Chondrocyte (in vitro differentiated cells): ENCODE measurements around the gene MBNL2. TPM values are rescaled to one million over a fixed set of nuclear protein-coding genes. Genes with fewer than 3 reads are reported as not detected.

Experiments
- DNase-seq: peaks from one replicate; pipeline ENCODE4 v3.0.0; 2021; ENCODE audit warnings: mixed read lengths, low spot score
- H3K27ac Mint-ChIP-seq: one replicate; pipeline ENCODE4 v1.8.0; 2021; ENCODE audit warnings: mild to moderate bottlenecking, moderate library complexity, mixed read lengths; ENCODE audit not compliant: unreplicated experiment
- H3K27me3 Mint-ChIP-seq: 2 replicates; pipeline ENCODE4 v1.8.0; 2021; ENCODE audit warnings: low read depth, mixed read lengths
- H3K36me3 Mint-ChIP-seq: 2 replicates; pipeline ENCODE4 v1.8.0; 2021; ENCODE audit warnings: low read depth, mixed read lengths
- H3K4me1 Mint-ChIP-seq: 2 replicates; pipeline ENCODE4 v1.8.0; 2021; ENCODE audit warnings: low read depth, mild to moderate bottlenecking, mixed read lengths
- H3K4me3 Mint-ChIP-seq: one replicate; pipeline ENCODE4 v1.8.0; 2021; ENCODE audit warnings: mild to moderate bottlenecking, moderate library complexity, mixed read lengths; ENCODE audit not compliant: unreplicated experiment
- H3K9me3 Mint-ChIP-seq: 2 replicates; pipeline ENCODE4 v1.8.0; 2021; ENCODE audit warnings: low read depth, mixed read lengths
- total RNA-seq: library from RNA; stranded (reverse); gene quantifications from 3 replicates; pipeline ENCODE4 v1.2.1, GENCODE V29; 2021
- TF ChIP-seq, protein P1 (sequence below): fragments of 200-600 bp; sonication (generic); IDR thresholded peaks from 2 replicates; pipeline ENCODE4 v1.5.0; 2021; ENCODE audit warnings: antibody characterized with exemption, mild to moderate bottlenecking, moderate library complexity

MBNL2 gene
- total RNA-seq, 1 donor from 2014 or later, result 41.3 TPM

DNA sequence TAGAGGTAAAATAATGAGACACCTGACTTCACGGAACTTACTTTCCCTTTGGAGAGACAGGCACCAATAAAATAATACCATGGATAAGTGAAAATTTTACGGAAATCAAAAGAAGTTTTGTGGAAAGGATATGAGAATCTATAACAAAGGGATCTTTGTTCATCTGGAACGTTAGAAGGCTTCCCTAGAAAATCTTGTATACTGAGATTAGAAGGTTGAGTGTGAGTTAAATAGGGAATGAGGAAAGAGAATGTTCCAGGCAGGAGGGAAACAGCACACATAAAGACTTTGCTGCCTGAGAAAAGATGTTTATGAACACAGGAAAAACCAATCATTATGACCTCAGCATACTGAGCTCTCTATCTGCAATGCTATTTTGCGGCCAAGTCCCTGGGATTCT is 192.3 kb downstream of the MBNL2 start:
- H3K36me3 Mint-ChIP-seq, result no peaks in the 10 kb centered on the region
- H3K4me3 Mint-ChIP-seq, result no peak overlapping the region
- DNase-seq, result no peak
- no peaks in the 10 kb centered on the region for H3K4me1 Mint-ChIP-seq
- no peak overlapping the region for H3K27ac Mint-ChIP-seq
- no peaks in the 10 kb centered on the region for H3K9me3 Mint-ChIP-seq
- TF ChIP-seq, protein P1, sequence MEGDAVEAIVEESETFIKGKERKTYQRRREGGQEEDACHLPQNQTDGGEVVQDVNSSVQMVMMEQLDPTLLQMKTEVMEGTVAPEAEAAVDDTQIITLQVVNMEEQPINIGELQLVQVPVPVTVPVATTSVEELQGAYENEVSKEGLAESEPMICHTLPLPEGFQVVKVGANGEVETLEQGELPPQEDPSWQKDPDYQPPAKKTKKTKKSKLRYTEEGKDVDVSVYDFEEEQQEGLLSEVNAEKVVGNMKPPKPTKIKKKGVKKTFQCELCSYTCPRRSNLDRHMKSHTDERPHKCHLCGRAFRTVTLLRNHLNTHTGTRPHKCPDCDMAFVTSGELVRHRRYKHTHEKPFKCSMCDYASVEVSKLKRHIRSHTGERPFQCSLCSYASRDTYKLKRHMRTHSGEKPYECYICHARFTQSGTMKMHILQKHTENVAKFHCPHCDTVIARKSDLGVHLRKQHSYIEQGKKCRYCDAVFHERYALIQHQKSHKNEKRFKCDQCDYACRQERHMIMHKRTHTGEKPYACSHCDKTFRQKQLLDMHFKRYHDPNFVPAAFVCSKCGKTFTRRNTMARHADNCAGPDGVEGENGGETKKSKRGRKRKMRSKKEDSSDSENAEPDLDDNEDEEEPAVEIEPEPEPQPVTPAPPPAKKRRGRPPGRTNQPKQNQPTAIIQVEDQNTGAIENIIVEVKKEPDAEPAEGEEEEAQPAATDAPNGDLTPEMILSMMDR, result no peak
- H3K27me3 Mint-ChIP-seq, result no peaks in the 10 kb centered on the region

DNA sequence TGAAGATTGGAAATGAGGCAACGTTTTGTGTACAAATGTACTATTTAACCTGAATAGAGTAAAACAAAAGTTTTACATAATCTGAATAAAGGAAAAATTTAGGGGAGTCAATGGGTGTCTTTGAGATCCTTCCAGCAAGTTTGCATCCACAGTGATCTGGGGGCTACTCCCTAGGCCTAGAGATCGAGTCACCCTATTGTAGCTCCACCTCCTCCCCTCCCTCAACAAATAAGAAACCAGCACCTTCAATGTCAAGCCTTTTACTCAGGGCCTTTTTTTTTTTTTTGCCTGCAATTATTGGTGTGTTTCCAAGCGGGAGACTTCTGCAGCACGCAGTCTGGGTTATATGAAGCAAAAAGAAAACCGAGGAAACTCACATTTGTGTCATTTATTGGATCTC is 195.6 kb downstream of the MBNL2 start:
- H3K9me3 Mint-ChIP-seq, result no peaks in the 10 kb centered on the region
- TF ChIP-seq, protein P1, result no peak
- no peak for DNase-seq
- no peaks in the 10 kb centered on the region for H3K36me3 Mint-ChIP-seq
- H3K4me1 Mint-ChIP-seq, result no peaks in the 10 kb centered on the region
- H3K4me3 Mint-ChIP-seq, result no peak overlapping the region
- no peak overlapping the region for H3K27ac Mint-ChIP-seq
- no peaks in the 10 kb centered on the region for H3K27me3 Mint-ChIP-seq

DNA sequence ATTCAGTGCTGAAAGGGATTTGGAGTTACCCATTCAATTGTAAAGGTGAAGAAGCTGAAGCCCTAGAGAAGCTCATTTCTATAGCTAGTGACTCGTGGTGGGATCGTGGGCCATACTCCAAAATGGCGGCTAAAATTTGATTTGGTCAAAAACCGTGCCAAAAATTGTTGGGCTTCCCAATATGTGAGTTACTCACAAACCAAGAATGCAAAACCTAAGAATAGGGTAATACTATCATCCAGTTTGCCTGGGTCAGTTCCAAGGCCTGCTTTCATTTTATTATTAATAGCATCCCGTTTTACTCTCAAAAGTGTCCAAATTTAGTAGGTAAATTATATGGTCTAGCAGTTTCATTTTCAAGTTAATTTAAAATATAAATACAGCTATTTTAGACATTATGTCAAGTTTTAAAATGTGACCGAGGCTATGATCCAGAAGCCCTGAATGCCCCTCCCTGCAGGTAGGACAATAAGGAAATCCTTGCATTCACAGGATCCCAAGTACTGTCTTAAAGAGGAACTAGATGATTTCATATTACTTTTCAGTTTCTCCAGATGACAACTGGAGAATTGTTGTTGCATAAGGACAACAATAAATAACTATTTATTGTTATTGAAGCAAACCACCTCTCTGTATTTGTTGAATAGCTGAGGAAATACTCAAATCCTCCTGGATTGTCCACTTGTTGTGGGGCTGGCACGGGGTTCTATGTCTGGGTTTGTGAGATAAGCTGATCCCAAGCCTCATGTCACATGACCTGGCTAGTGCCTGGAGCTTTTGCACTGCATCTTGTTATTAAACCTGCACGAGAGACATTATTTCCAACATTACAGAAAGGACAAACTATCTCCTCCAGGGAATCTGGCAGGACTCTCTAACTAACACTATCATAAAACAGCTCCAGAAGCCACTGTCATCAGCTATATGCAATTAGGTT is 200.3 kb downstream of the MBNL2 start:
- no peak for DNase-seq
- Mint-ChIP-seq H3K36me3 (no peaks in the 10 kb centered on the region), H3K27me3 (no peaks in the 10 kb centered on the region), H3K4me1 (no peaks in the 10 kb centered on the region), H3K4me3 (no peak overlapping the region), H3K9me3 (peaks cover 2% of the 10 kb centered on the region), H3K27ac (no peak overlapping the region)
- TF ChIP-seq, protein P1, result no peak

DNA sequence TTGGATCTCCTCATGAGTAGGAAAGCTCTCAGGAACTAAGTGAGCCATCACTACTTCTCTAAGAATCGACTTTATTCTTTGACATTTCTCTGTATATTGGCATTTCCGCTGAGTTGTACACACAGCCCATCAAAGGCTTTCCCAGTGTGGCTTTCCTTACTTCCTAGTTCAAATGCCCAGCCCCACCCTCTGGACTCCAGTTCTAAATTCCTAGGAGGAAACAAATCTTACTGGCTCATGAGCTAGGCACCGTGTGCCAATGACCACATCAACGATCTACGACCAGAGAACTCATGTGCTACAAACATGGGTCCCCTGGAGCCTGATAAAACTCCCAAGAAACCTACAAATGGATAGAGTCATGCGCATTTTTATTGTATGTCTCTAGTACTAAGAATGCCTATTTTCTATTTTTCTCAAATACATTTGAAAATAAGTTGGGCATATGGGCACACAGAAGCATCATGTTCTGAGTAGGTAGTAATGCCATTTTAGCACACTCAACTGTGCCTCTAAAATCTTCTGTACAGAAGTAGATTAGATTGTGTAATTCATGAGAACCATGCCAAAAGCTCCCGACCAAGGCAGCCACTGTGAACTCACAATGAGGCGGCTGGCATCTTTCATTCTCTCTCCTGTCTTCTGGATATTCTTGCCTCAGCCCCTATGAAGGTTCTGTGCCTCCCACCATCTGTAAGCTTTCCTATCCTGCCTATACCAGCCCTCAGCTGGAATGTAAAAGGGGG is 201.3 kb downstream of the MBNL2 start:
- H3K27me3 Mint-ChIP-seq, result no peaks in the 10 kb centered on the region
- no peak overlapping the region for H3K27ac Mint-ChIP-seq
- no peak overlapping the region for H3K4me3 Mint-ChIP-seq
- no peaks in the 10 kb centered on the region for H3K36me3 Mint-ChIP-seq
- no peak for DNase-seq
- no peaks in the 10 kb centered on the region for H3K4me1 Mint-ChIP-seq
- TF ChIP-seq, protein P1, result no peak
- peaks cover 2% of the 10 kb centered on the region for H3K9me3 Mint-ChIP-seq

DNA sequence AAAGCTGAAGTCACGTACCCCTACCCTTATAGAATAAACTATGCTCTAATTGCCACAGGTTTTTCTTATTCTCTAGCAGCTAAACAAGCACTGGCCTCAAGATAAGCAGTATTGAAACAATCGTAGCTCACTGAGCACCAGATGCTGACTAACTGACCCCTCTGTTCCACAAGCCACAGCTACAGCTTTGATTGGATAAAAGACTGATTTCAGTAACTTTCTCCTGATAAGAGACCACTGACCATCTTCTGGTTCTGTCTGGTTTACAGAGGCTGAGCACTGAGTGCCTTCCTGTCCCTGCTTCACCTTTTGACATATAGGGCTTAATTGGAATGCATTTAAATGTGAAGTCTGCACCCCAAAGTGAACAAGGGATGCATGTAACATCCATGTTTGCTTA is 203.5 kb downstream of the MBNL2 start:
- no peak overlapping the region for H3K27ac Mint-ChIP-seq
- H3K4me3 Mint-ChIP-seq, result no peak overlapping the region
- H3K4me1 Mint-ChIP-seq, result peaks cover 14% of the 10 kb centered on the region
- H3K36me3 Mint-ChIP-seq, result no peaks in the 10 kb centered on the region
- no peaks in the 10 kb centered on the region for H3K27me3 Mint-ChIP-seq
- DNase-seq, result no peak
- TF ChIP-seq, protein P1, result no peak
- peaks cover 2% of the 10 kb centered on the region for H3K9me3 Mint-ChIP-seq
